Lower leg skin (tissue), 4 donors: ENCODE data around the gene MPL. TPM values are rescaled to one million over a fixed set of nuclear protein-coding genes. Genes with fewer than 3 reads are reported as not detected.

Experiments used
- DNase-seq, 2 donors: peaks; one replicate each; pipeline ENCODE4 v3.0.0-alpha.2; 2019; ENCODE audit warnings: low spot score in 2 of 2
- H3K4me3 ChIP-seq: fragments of 200-600 bp; sonication (generic); 2 replicates; pipeline ENCODE4 v1.5.1; 2017; ENCODE audit warnings: mild to moderate bottlenecking, low read depth; ENCODE audit not compliant: poor library complexity, severe bottlenecking
- POLR2A ChIP-seq, 2 donors: fragments of 450-650 bp; IDR thresholded peaks; one replicate each; pipeline ENCODE4 v1.6.1; 2016 to 2017; ENCODE audit warnings: antibody characterized with exemption in 2 of 2, mild to moderate bottlenecking in 1 of 2, moderate library complexity in 1 of 2
- WGBS, 2 donors: methylation state at CpG; one replicate each; pipeline ENCODE4 v1.1.5; 2018; 5-methylcytosine and 5-hydroxymethylcytosine counted together
- intact Hi-C: fragments of 100-400 bp; cut with DNase I; formaldehyde crosslinking; loops from one replicate; pipeline ENCODE4 v1.15.0; 2023; ENCODE audit warnings: low total_unique reads
- total RNA-seq, 4 donors: library from RNA; depleted of rRNA; stranded (reverse); fragments of >200 nt; gene quantifications; one replicate each; pipeline ENCODE4 v1.1.0, GENCODE V29; 2016
- TF ChIP-seq, protein P1 (sequence below), 3 donors: fragments of 450-650 bp; IDR thresholded peaks; one replicate each; pipeline ENCODE4 v1.5.1; 2016; ENCODE audit warnings: antibody characterized with exemption in 3 of 3, mild to moderate bottlenecking in 3 of 3, moderate library complexity in 2 of 3

Gene MPL
- total RNA-seq, 4 donors from 2014 or later: 0.15 TPM; not detected in 3

DNA sequence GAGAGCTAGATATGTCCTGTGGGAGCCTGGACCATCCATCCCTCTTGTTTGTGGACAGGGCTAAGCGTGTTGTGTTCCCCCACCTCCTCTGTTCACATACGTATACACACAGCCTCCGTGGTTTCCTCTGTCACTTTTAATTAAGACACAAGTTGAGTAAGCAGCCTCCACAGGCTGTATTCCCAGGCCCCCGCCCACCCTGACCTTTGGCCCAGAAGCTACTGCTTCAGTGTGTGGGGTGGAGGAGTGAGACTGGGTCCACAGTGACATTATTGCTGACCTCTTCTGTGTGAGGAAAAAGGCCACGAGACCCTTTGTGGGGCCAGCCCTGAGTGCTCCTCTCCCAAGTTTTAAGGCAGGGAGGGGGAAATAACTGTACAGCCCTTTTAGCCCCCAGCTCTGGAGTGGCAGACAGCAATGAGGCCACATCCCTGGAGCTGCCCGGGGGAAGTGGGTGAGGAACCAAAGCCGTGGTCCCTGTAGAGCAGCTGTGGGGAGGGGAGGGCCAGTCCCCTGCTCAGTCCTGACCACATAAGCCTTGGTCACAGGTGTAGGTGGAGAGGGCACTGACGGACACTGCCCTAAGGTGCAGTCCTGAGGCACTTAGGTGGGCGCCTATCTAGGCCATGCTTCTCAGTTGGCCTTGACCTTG lies 25.8 kb downstream of the MPL start:
- 77 to 82% methylated on average over 9 of the region's 9 CpGs for WGBS, 2 donors
- no peak for DNase-seq
- H3K4me3 ChIP-seq: no peak overlapping the region
- TF ChIP-seq POLR2A (IDR thresholded peaks at IDR 0.05): no peak
- TF ChIP-seq, protein P1, sequence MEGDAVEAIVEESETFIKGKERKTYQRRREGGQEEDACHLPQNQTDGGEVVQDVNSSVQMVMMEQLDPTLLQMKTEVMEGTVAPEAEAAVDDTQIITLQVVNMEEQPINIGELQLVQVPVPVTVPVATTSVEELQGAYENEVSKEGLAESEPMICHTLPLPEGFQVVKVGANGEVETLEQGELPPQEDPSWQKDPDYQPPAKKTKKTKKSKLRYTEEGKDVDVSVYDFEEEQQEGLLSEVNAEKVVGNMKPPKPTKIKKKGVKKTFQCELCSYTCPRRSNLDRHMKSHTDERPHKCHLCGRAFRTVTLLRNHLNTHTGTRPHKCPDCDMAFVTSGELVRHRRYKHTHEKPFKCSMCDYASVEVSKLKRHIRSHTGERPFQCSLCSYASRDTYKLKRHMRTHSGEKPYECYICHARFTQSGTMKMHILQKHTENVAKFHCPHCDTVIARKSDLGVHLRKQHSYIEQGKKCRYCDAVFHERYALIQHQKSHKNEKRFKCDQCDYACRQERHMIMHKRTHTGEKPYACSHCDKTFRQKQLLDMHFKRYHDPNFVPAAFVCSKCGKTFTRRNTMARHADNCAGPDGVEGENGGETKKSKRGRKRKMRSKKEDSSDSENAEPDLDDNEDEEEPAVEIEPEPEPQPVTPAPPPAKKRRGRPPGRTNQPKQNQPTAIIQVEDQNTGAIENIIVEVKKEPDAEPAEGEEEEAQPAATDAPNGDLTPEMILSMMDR (IDR thresholded peaks at IDR 0.05): no peak
- intact Hi-C loops: no loop called here

DNA sequence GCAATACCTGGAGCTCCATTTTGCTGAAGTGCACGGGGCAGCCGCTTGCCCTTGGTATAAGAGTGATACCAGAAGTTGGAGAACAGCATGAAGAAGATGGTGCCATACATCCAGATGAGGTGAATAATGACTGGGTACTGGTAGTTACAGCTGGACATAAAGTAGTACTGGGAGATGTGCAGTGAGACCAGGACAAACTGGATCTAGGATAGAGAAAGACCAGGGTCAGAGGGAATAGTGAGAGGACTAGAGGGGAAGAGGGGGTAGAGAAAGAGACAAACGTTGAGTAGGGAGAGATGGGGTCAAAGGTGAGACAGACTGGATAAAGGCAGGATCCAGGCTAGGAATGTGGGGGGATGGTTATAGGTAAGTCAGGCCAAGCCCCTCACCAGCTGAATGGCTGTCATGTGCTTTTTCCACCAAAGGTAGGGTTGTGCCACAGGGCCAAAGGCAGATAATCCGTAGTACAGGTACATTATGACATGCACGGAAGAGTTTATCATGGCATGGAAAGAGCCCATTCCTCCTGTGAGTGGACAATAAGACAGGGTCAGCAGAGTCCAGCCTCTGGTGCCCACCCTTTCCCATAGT lies 26.4 kb downstream of the MPL start:
- 81 to 83% methylated on average over 5 of the region's 5 CpGs for WGBS, 2 donors
- TF ChIP-seq, protein P1 (IDR thresholded peaks at IDR 0.05): no peak
- no peak for TF ChIP-seq POLR2A (IDR thresholded peaks at IDR 0.05)
- H3K4me3 ChIP-seq: no peak overlapping the region
- DNase-seq: no peak
- intact Hi-C loops: no loop called here

DNA sequence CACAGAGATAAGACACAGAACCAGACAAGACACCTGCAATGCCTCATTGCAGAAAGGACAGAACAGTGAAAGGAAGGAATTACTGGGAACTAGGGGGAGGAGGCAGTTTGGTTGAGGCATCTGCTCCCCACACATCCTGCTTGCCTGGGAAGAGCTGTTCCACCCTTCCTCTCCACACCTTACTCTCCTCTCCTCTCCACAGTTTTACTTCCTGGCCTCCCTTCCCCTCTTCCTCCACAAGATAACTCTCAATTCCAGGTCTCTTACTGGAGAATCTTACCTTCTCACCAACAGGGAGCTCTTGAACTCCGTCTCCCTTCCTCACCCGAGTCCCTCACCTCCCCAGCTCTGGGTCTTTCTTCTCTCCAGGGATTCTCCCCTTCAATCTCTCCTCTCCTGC lies 28.1 kb downstream of the MPL start:
- 77 to 80% methylated on average over 2 of the region's 2 CpGs for WGBS, 2 donors
- intact Hi-C loops: no loop called here
- DNase-seq: no peak
- no peak overlapping the region for H3K4me3 ChIP-seq
- TF ChIP-seq POLR2A (IDR thresholded peaks at IDR 0.05): no peak
- TF ChIP-seq, protein P1 (IDR thresholded peaks at IDR 0.05): no peak

DNA sequence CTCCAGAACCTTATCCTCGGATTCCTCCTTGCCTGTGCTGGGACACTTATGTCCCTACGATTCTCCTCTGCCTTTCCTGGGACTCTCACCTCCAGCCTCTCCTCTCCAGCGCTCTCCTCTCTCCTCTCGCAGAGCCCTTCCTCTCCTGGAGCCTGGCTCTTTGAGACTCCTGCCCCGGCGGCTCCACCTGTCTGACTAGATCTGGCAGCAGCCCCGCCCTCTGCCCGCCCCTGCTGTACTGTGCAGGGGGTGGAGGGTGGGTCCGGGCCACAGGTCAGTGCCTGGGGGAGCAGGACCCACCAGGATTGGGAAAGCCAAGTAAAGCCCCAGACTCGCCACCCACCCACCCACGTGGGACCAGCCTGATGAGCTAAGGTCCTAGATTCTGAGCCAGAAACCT lies 28.6 kb downstream of the MPL start:
- intact Hi-C loops: no loop called here
- whole genome bisulfite sequencing, 2 donors: 39 to 58% methylated on average over 11 of the region's 11 CpGs
- TF ChIP-seq POLR2A (IDR thresholded peaks at IDR 0.05): no peak
- TF ChIP-seq, protein P1 (IDR thresholded peaks at IDR 0.05): no peak
- DNase-seq: peak; percentile 36 to 90
- H3K4me3 ChIP-seq: no peak overlapping the region

DNA sequence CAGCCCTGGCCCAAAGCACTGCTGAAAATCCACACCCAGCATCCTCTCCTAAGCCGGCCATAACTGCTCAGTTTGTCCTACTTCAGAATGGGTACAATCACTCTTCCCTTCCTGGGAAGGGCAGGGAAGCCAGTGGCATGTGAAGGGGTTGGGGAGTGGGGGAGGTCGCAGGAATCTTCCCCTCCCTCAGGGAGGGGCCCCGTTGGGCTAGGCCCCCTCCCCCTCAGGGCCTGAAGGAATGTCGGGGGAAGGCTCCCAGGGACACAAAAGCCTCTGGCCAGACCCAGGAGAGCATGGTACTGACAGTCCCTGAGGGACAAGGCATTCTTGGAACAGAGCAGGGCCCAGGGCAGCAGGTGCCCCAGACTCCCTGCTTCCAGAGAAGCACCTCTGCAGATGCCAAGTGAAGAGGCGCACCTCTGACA lies 29.0 kb downstream of the MPL start:
- TF ChIP-seq POLR2A (IDR thresholded peaks at IDR 0.05): no peak
- TF ChIP-seq, protein P1 (IDR thresholded peaks at IDR 0.05): no peak
- intact Hi-C loops: no loop called here
- 12 to 13% methylated on average over 4 to 5 of the region's 5 CpGs for WGBS, 2 donors
- no peak for DNase-seq
- H3K4me3 ChIP-seq: peak overlapping the region; percentile 79
